SK-N-MC (cell line): ENCODE data around the gene DLK2.

ENCODE experiments used
- EZH2 ChIP-seq: fragments of 200-600 bp; sonication (generic); IDR thresholded peaks from one replicate; pipeline ENCODE4 v1.6.1; 2017; ENCODE audit warnings: antibody characterized with exemption
- FOXP2 ChIP-seq: optimal IDR thresholded peaks from 2 replicates; pipeline ENCODE3; 2011; ENCODE audit warnings: mild to moderate bottlenecking, moderate library complexity; ENCODE audit not compliant: insufficient read depth; ENCODE audit errors: extremely low read length, control extremely low read depth
- POLR2AphosphoS5 ChIP-seq: IDR thresholded peaks from 2 replicates; pipeline ENCODE4 v1.6.1; 2012; ENCODE audit warnings: mild to moderate bottlenecking, low read depth, low read length, borderline replicate concordance

DNA sequence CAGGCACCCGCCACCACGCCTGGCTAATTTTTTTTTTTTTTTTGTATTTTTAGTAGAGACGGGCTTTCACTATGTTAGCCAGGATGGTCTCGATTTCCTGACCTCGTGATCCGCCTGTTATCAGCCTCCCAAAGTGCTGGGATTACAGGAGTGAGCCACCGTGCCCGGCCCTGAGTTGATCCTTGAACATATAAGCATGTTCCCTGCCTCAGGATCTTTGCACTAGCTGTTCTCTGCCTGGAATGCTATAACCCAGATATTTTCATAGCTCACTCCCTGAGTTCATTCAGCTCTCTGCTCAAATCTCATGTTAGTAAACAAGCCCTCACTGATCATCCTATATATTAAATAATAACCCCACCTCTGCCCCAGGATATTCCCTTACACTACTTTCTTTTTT is 9.0 kb upstream of the DLK2 start:
- TF ChIP-seq POLR2AphosphoS5 (no peak), EZH2 (no peak), FOXP2 (no peak)
